ENCODE data around the gene MYMX.

- TF ChIP-seq, protein P1, sequence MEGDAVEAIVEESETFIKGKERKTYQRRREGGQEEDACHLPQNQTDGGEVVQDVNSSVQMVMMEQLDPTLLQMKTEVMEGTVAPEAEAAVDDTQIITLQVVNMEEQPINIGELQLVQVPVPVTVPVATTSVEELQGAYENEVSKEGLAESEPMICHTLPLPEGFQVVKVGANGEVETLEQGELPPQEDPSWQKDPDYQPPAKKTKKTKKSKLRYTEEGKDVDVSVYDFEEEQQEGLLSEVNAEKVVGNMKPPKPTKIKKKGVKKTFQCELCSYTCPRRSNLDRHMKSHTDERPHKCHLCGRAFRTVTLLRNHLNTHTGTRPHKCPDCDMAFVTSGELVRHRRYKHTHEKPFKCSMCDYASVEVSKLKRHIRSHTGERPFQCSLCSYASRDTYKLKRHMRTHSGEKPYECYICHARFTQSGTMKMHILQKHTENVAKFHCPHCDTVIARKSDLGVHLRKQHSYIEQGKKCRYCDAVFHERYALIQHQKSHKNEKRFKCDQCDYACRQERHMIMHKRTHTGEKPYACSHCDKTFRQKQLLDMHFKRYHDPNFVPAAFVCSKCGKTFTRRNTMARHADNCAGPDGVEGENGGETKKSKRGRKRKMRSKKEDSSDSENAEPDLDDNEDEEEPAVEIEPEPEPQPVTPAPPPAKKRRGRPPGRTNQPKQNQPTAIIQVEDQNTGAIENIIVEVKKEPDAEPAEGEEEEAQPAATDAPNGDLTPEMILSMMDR (conservative IDR thresholded peaks at IDR 0.05; ENCODE audit: low read depth, low read length): no peak
- TF ChIP-seq POLR2A (IDR thresholded peaks at IDR 0.05; ENCODE audit: low read depth, low read length) (no peak), RAD21 (IDR thresholded peaks at IDR 0.05; ENCODE audit: low read length) (no peak), SMC3 (IDR thresholded peaks at IDR 0.05; ENCODE audit: low read depth, low read length) (no peak), NFE2L2 (IDR thresholded peaks at IDR 0.05; ENCODE audit: low read depth, low read length) (no peak), MAZ (IDR thresholded peaks at IDR 0.05; ENCODE audit: borderline replicate concordance, low read depth, low read length) (no peak), CEBPB (IDR thresholded peaks at IDR 0.05; ENCODE audit: low read depth, low read length) (no peak)
These were observed 32.5 kb downstream of the MYMX start for GRCh38 chr6:44249082-44249748.

Measured in IMR-90 (cell line).